Chondrocyte (in vitro differentiated cells): ENCODE data around the gene RABGAP1. TPM values are rescaled to one million over a fixed set of nuclear protein-coding genes. Genes with fewer than 3 reads are reported as not detected.

Experiments used
- DNase-seq: peaks from one replicate; pipeline ENCODE4 v3.0.0; 2021; ENCODE audit warnings: mixed read lengths, low spot score
- H3K27ac Mint-ChIP-seq: one replicate; pipeline ENCODE4 v1.8.0; 2021; ENCODE audit warnings: mild to moderate bottlenecking, moderate library complexity, mixed read lengths; ENCODE audit not compliant: unreplicated experiment
- H3K27me3 Mint-ChIP-seq: 2 replicates; pipeline ENCODE4 v1.8.0; 2021; ENCODE audit warnings: low read depth, mixed read lengths
- H3K36me3 Mint-ChIP-seq: 2 replicates; pipeline ENCODE4 v1.8.0; 2021; ENCODE audit warnings: low read depth, mixed read lengths
- H3K4me1 Mint-ChIP-seq: 2 replicates; pipeline ENCODE4 v1.8.0; 2021; ENCODE audit warnings: low read depth, mild to moderate bottlenecking, mixed read lengths
- H3K4me3 Mint-ChIP-seq: one replicate; pipeline ENCODE4 v1.8.0; 2021; ENCODE audit warnings: mild to moderate bottlenecking, moderate library complexity, mixed read lengths; ENCODE audit not compliant: unreplicated experiment
- H3K9me3 Mint-ChIP-seq: 2 replicates; pipeline ENCODE4 v1.8.0; 2021; ENCODE audit warnings: low read depth, mixed read lengths
- total RNA-seq: library from RNA; stranded (reverse); gene quantifications from 3 replicates; pipeline ENCODE4 v1.2.1, GENCODE V29; 2021
- TF ChIP-seq, protein P1 (sequence below): fragments of 200-600 bp; sonication (generic); IDR thresholded peaks from 2 replicates; pipeline ENCODE4 v1.5.0; 2021; ENCODE audit warnings: antibody characterized with exemption, mild to moderate bottlenecking, moderate library complexity

RABGAP1 gene
- total RNA-seq, 1 donor from 2014 or later: 91.8 TPM

DNA sequence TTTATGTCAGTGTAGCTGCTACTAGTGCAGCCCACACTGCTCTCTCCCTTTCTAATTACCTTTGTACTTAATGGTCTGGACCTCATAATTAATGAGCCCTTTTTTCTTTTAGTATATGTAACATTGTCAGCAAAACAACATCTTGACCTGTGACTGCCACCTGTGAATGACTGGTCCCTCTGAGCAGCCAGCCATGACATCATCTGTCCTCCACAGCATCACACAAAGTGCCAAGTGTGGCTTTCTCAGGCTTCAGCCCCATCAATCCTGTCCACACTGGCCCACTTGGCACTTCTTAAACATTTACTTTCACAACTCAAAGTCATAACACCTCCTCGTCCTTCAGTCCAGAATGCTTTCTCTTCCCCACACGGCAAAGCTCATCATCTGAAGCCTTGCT, 197.3 kb downstream of the RABGAP1 start:
- Mint-ChIP-seq H3K36me3 (peaks cover 2% of the 10 kb centered on the region), H3K4me1 (peaks cover 8% of the 10 kb centered on the region), H3K4me3 (no peak overlapping the region), H3K27me3 (no peaks in the 10 kb centered on the region), H3K27ac (no peak overlapping the region), H3K9me3 (no peaks in the 10 kb centered on the region)
- TF ChIP-seq, protein P1, sequence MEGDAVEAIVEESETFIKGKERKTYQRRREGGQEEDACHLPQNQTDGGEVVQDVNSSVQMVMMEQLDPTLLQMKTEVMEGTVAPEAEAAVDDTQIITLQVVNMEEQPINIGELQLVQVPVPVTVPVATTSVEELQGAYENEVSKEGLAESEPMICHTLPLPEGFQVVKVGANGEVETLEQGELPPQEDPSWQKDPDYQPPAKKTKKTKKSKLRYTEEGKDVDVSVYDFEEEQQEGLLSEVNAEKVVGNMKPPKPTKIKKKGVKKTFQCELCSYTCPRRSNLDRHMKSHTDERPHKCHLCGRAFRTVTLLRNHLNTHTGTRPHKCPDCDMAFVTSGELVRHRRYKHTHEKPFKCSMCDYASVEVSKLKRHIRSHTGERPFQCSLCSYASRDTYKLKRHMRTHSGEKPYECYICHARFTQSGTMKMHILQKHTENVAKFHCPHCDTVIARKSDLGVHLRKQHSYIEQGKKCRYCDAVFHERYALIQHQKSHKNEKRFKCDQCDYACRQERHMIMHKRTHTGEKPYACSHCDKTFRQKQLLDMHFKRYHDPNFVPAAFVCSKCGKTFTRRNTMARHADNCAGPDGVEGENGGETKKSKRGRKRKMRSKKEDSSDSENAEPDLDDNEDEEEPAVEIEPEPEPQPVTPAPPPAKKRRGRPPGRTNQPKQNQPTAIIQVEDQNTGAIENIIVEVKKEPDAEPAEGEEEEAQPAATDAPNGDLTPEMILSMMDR: no peak
- DNase-seq: no peak

DNA sequence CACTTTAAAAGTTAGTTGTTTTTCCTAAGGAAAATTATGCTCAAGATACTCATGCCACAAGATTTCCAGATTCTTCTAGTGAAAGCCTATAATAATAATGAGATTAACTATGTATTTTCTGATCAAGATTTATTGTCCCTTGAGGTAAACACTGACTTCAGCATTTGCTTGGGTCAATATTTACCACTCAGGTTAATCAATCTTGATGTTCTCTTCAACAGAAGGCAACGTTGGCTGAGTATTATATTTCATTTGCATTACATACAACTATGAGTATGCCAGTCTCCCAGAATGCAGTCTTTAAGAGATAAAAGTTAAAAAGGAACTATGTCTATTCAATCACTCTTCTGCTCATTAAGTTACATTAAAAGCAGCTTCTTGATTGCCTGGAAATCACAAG, 208.2 kb downstream of the RABGAP1 start:
- Mint-ChIP-seq H3K27ac (no peak overlapping the region), H3K4me1 (no peaks in the 10 kb centered on the region), H3K9me3 (peaks cover 6% of the 10 kb centered on the region), H3K4me3 (no peak overlapping the region), H3K27me3 (no peaks in the 10 kb centered on the region), H3K36me3 (peaks cover 5% of the 10 kb centered on the region)
- DNase-seq: no peak
- TF ChIP-seq, protein P1: no peak

DNA sequence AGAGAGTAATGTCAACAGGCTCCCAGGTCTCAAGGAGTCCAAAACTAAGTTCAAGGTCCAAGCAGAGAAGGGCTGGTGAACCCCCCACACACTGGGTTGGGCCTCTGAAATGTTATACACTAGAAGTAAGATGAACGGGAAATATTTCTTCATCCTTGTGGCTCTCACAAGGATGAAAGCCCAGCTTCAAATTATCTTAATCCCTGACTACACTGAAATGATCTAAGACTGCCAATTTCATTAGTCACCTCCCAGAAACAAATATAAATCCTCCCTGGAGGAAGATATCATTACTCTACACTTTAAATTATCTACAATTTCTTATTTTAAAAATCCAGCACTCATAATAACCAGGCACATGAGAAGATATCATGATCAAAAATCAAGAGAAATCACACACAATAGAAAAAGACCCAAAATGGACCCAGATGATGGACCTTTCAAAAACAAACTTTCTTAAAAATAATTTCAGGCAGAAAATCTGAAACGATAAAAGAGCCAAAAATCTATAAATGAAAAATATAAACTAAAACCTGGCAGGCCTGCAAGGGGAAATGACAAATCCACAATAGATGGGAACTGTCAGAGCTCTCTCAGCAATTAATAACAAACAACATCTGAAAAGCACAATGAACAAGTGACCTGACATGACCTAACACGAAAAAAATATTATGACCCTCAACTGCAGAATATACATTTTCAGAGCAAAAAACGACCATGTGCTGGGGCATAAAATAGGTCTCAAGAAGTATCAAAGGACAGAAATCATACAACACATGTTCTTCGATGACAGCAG, 210.1 kb downstream of the RABGAP1 start:
- Mint-ChIP-seq H3K4me1 (no peaks in the 10 kb centered on the region), H3K27ac (no peak overlapping the region), H3K27me3 (no peaks in the 10 kb centered on the region), H3K9me3 (peaks cover 6% of the 10 kb centered on the region), H3K4me3 (no peak overlapping the region), H3K36me3 (peaks cover 4% of the 10 kb centered on the region)
- TF ChIP-seq, protein P1: no peak
- no peak for DNase-seq

Other genes starting within 250 kb of the RABGAP1 start
- not detected in 3 replicates for gene OR1L4, start 217.0 kb upstream of the RABGAP1 start, total RNA-seq
- not detected in 3 replicates for gene OR1L6, start 198.7 kb upstream of the RABGAP1 start, total RNA-seq
- gene OR5C1, start 152.1 kb upstream of the RABGAP1 start, total RNA-seq: not detected in 3 replicates
- gene OR1K1, start 140.9 kb upstream of the RABGAP1 start, total RNA-seq: not detected in 3 replicates
- 24.9 to 28.0 TPM (median 26.4 TPM) in 3 replicates for gene PDCL, start 112.4 kb upstream of the RABGAP1 start, total RNA-seq
- gene RC3H2, start 35.7 kb upstream of the RABGAP1 start, total RNA-seq: 74.4 to 87.2 TPM (median 74.6 TPM) in 3 replicates
- 8.1 to 8.9 TPM (median 8.6 TPM) in 3 replicates for gene ZBTB6, start 27.7 kb upstream of the RABGAP1 start, total RNA-seq
- gene ZBTB26, start 9.5 kb upstream of the RABGAP1 start, total RNA-seq: 5.1 to 6.9 TPM (median 6.2 TPM) in 3 replicates
- 3.9 to 5.5 TPM (median 4.8 TPM) in 3 replicates for gene GPR21, start 92.6 kb downstream of the RABGAP1 start, total RNA-seq